Coronary artery (tissue), 2 donors: ENCODE results near the gene NBDY.

Experiments
- DNase-seq: peaks from one replicate; pipeline ENCODE4 v3.0.0-alpha.2; 2017; ENCODE audit warnings: low spot score
- H3K27ac ChIP-seq, 2 donors: fragments of 200-600 bp; sonication (generic); one replicate each; pipeline ENCODE4 v1.5.1; 2016 to 2019
- H3K4me3 ChIP-seq: fragments of 200-600 bp; sonication (generic); 2 replicates; pipeline ENCODE4 v1.5.1; 2016; ENCODE audit warnings: mild to moderate bottlenecking, moderate library complexity
- CTCF ChIP-seq: fragments of 200-600 bp; sonication (generic); IDR thresholded peaks from one replicate; pipeline ENCODE4 v1.5.1; 2019; ENCODE audit warnings: antibody characterized with exemption

The NBDY gene

GRCh38 chrX:56791456-56791855 lies 62.4 kb downstream of the NBDY start:
- H3K27ac ChIP-seq, result no peak overlapping the region
- TF ChIP-seq CTCF, result no peak
- DNase-seq, result no peak
- H3K4me3 ChIP-seq, result no peak overlapping the region

GRCh38 chrX:56792270-56793111 lies 63.4 kb downstream of the NBDY start:
- peak; percentile 53 for DNase-seq
- Histone ChIP-seq H3K27ac (peak overlapping the region in 1 of 2 donors; percentile 5), H3K4me3 (no peak overlapping the region)
- no peak for TF ChIP-seq CTCF

- no peak for TF ChIP-seq CTCF
- Histone ChIP-seq H3K27ac (no peak overlapping the region), H3K4me3 (no peak overlapping the region)
- no peak for DNase-seq
Measured at GRCh38 chrX:56793112-56793430, 64.0 kb downstream of the NBDY start.

GRCh38 chrX:56793521-56794320 lies 64.7 kb downstream of the NBDY start:
- Histone ChIP-seq H3K27ac (no peak overlapping the region), H3K4me3 (peak overlapping the region; percentile 45)
- TF ChIP-seq CTCF, result no peak

GRCh38 chrX:56794404-56795230 lies 65.6 kb downstream of the NBDY start:
- TF ChIP-seq CTCF, result no peak
- peak; percentile 28 for DNase-seq
- Histone ChIP-seq H3K4me3 (no peak overlapping the region), H3K27ac (no peak overlapping the region)

More at GRCh38 chrX:56793521-56794320, 64.7 kb downstream of the NBDY start:
- DNase-seq, result peak; percentile 62

- DNase-seq, result peak; percentile 43
- H3K27ac ChIP-seq, result no peak overlapping the region
- no peak for TF ChIP-seq CTCF
- no peak overlapping the region for H3K4me3 ChIP-seq
Measured at GRCh38 chrX:56795309-56795868, 66.3 kb downstream of the NBDY start.
